HCT116 (cell line): Measurements from ENCODE around the gene PHACTR4.
"Not testable (repeated sequence)": the region's sequence is repeated elsewhere in the genome, so short reads cannot be mapped to it uniquely, and the experiment has no call there.

Experiments used
- CTCF ChIP-seq, 3 experiments: fragments of 200-600 bp in 1 of 3; sonication (generic) in 1 of 3; IDR thresholded peaks in 2 of 3; conservative IDR thresholded peaks in 1 of 3; 2 replicates each; pipeline ENCODE4 v1.5.1; 2012 to 2017; ENCODE audit warnings: low read depth in 2 of 3, low read length in 2 of 3, antibody characterized with exemption in 1 of 3, borderline replicate concordance in 1 of 3, control low read depth in 1 of 3, mild to moderate bottlenecking in 1 of 3, mixed read lengths in 1 of 3, mixed run types in 1 of 3, moderate library complexity in 1 of 3; ENCODE audit not compliant: insufficient read depth in 1 of 3
- EZH2phosphoT487 ChIP-seq: fragments of 200-600 bp; IDR thresholded peaks from 2 replicates; pipeline ENCODE4 v1.6.1; 2018; ENCODE audit warnings: antibody characterized with exemption, borderline replicate concordance
- POLR2A ChIP-seq: IDR thresholded peaks from 2 replicates; pipeline ENCODE4 v1.7.0; 2011; ENCODE audit warnings: borderline replicate concordance; ENCODE audit not compliant: insufficient read depth, insufficient read length; ENCODE audit errors: extremely low read depth
- POLR2AphosphoS5 ChIP-seq: IDR thresholded peaks from 2 replicates; pipeline ENCODE4 v1.6.1; 2011; ENCODE audit warnings: mild to moderate bottlenecking, low read depth, low read length, moderate library complexity
- SIN3A ChIP-seq: IDR thresholded peaks from 2 replicates; pipeline ENCODE4 v1.6.1; 2012; ENCODE audit warnings: low read depth
- ZBTB33 ChIP-seq: IDR thresholded peaks from 2 replicates; pipeline ENCODE4 v1.6.1; 2011; ENCODE audit warnings: mild to moderate bottlenecking, low read length, moderate library complexity; ENCODE audit not compliant: insufficient replicate concordance; ENCODE audit errors: extremely low read depth

DNA sequence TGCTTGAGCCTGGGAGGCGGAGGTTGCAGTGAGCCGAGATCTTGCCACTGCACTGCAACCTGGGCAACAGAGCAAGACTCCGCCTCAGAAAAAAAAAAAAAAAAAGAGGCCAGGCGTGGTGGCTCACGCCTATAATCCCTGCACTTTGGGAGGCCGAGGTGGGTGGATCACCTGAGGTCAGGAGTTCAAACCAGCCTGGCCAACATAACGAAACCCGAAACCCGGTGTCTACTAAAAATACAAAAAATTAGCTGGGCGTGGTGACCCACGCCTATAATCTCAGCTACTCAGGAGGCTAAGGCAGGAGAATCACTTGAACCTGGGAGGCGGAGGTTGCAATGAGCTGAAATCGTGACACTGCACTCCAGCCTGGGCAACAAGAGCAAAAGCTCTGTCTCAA, 110.0 kb downstream of the PHACTR4 start:
- not testable (repeated sequence) for TF ChIP-seq CTCF (IDR thresholded peaks at IDR 0.05 in 2 of 3, conservative IDR thresholded peaks at IDR 0.05 in 1 of 3; ENCODE audit: borderline replicate concordance in 1 of 3, insufficient read depth in 1 of 3, low read depth in 2 of 3, low read length in 2 of 3); SIN3A; POLR2AphosphoS5; ZBTB33; POLR2A; EZH2phosphoT487
